Measurements from ENCODE around the gene MAGI3.

- TF ChIP-seq CTCF (conservative IDR thresholded peaks at IDR 0.05 in 1 of 2, IDR thresholded peaks at IDR 0.05 in 1 of 2; ENCODE audit: low read depth in 1 of 2, low read length in 2 of 2) (no peak), EZH2 (IDR thresholded peaks at IDR 0.05; ENCODE audit: low read length, missing control alignments) (no peak)
These were observed 6.3 kb downstream of the MAGI3 start for GRCh38 chr1:113396585-113396984.
